Liver (tissue), 9 donors: ENCODE measurements around the gene DRD4. TPM values are rescaled to one million over a fixed set of nuclear protein-coding genes. Genes with fewer than 3 reads are reported as not detected.

Experiments used
- DNase-seq: peaks from one replicate; pipeline ENCODE4 v3.0.0-alpha.2; 2017; ENCODE audit warnings: low spot score
- H3K27ac ChIP-seq, 2 donors: one replicate each; pipeline ENCODE4 v1.7.0; 2013; ENCODE audit warnings: inconsistent platforms in 2 of 2, low read length in 2 of 2, control low read depth in 1 of 2, low read depth in 1 of 2, mild to moderate bottlenecking in 1 of 2
- H3K27me3 ChIP-seq, 4 donors: one replicate each; pipeline versions ENCODE4 v1.6.1 to v1.7.0; 2013; ENCODE audit warnings: low read length in 3 of 4, inconsistent platforms in 1 of 4, mild to moderate bottlenecking in 1 of 4, moderate library complexity in 1 of 4; ENCODE audit not compliant: control insufficient read depth in 4 of 4, insufficient read depth in 4 of 4
- H3K36me3 ChIP-seq, 4 donors: one replicate each; pipeline versions ENCODE4 v1.6.1 to v1.7.0; 2013; ENCODE audit warnings: low read length in 3 of 4, mild to moderate bottlenecking in 3 of 4, low read depth in 1 of 4, moderate library complexity in 1 of 4; ENCODE audit not compliant: control insufficient read depth in 4 of 4, insufficient read depth in 3 of 4
- H3K4me1 ChIP-seq, 4 donors: one replicate each; pipeline versions ENCODE4 v1.6.1 to v1.7.0; 2013; ENCODE audit warnings: low read length in 3 of 4, mild to moderate bottlenecking in 3 of 4, moderate library complexity in 1 of 4; ENCODE audit not compliant: control insufficient read depth in 4 of 4, insufficient read depth in 4 of 4
- H3K4me3 ChIP-seq, 3 donors: one replicate each; pipeline versions ENCODE4 v1.6.1 to v1.7.0; 2013; ENCODE audit warnings: low read length in 3 of 3, control low read depth in 1 of 3, low read depth in 1 of 3, mild to moderate bottlenecking in 1 of 3
- H3K9ac ChIP-seq, 2 donors: one replicate each; pipeline ENCODE4 v1.7.0; 2013; ENCODE audit warnings: low read length in 2 of 2, mild to moderate bottlenecking in 2 of 2, moderate library complexity in 2 of 2, control low read depth in 1 of 2, low read depth in 1 of 2
- H3K9me3 ChIP-seq, 4 donors: one replicate each; pipeline versions ENCODE4 v1.6.1 to v1.7.0; 2013; ENCODE audit warnings: low read length in 3 of 4; ENCODE audit not compliant: control insufficient read depth in 4 of 4
- ATF3 ChIP-seq: IDR thresholded peaks from 2 replicates; pipeline ENCODE4 v1.6.1; 2016; ENCODE audit warnings: antibody characterized with exemption
- CTCF ChIP-seq: fragments of 150-350 bp; IDR thresholded peaks from 2 replicates; pipeline ENCODE4 v1.5.1; 2017; ENCODE audit warnings: improper control_type of control experiment, low read depth, low read length; ENCODE audit not compliant: missing input control
- EGR1 ChIP-seq, 2 donors: IDR thresholded peaks; 2 replicates each; pipeline ENCODE4 v1.6.1; 2016 to 2018; ENCODE audit warnings: antibody characterized with exemption in 2 of 2, low read depth in 2 of 2
- FOXA1 ChIP-seq: IDR thresholded peaks from 2 replicates; pipeline ENCODE4 v1.6.1; 2016; ENCODE audit warnings: antibody characterized with exemption
- FOXA2 ChIP-seq: IDR thresholded peaks from 2 replicates; pipeline ENCODE4 v1.6.1; 2016; ENCODE audit warnings: antibody characterized with exemption
- GABPA ChIP-seq, 2 donors: IDR thresholded peaks in 1 of 2; conservative IDR thresholded peaks in 1 of 2; 2 replicates each; pipeline ENCODE4 v1.6.1; 2016; ENCODE audit warnings: antibody characterized with exemption in 2 of 2, mild to moderate bottlenecking in 1 of 2, moderate library complexity in 1 of 2
- HNF4A ChIP-seq, 2 donors: conservative IDR thresholded peaks; 2 replicates each; pipeline ENCODE4 v1.6.1; 2016; ENCODE audit warnings: antibody characterized with exemption in 2 of 2, mild to moderate bottlenecking in 2 of 2
- HNF4G ChIP-seq: IDR thresholded peaks from 2 replicates; pipeline ENCODE4 v1.6.1; 2016; ENCODE audit warnings: antibody characterized with exemption
- JUND ChIP-seq, 2 donors: IDR thresholded peaks; 2 replicates each; pipeline ENCODE4 v1.6.1; 2016; ENCODE audit warnings: antibody characterized with exemption in 2 of 2
- MAX ChIP-seq: IDR thresholded peaks from 2 replicates; pipeline ENCODE4 v1.6.1; 2016; ENCODE audit warnings: antibody characterized with exemption
- NR2F2 ChIP-seq: IDR thresholded peaks from 2 replicates; pipeline ENCODE4 v1.6.1; 2016; ENCODE audit warnings: antibody characterized with exemption
- RAD21 ChIP-seq, 2 donors: IDR thresholded peaks; 2 replicates each; pipeline ENCODE4 v1.6.1; 2016; ENCODE audit warnings: antibody characterized with exemption in 2 of 2, mild to moderate bottlenecking in 2 of 2
- REST ChIP-seq: IDR thresholded peaks from 2 replicates; pipeline ENCODE4 v1.6.1; 2016; ENCODE audit warnings: antibody characterized with exemption, mild to moderate bottlenecking
- RXRA ChIP-seq, 2 donors: IDR thresholded peaks; 2 replicates each; pipeline ENCODE4 v1.6.1; 2017 to 2018; ENCODE audit warnings: antibody characterized with exemption in 2 of 2, mild to moderate bottlenecking in 1 of 2
- SP1 ChIP-seq: IDR thresholded peaks from 2 replicates; pipeline ENCODE4 v1.6.1; 2018; ENCODE audit warnings: antibody characterized with exemption, mild to moderate bottlenecking
- TAF1 ChIP-seq: conservative IDR thresholded peaks from 2 replicates; pipeline ENCODE4 v1.6.1; 2016; ENCODE audit warnings: antibody characterized with exemption, mild to moderate bottlenecking
- YY1 ChIP-seq: IDR thresholded peaks from 2 replicates; pipeline ENCODE4 v1.6.1; 2016; ENCODE audit warnings: antibody characterized with exemption, mild to moderate bottlenecking
- WGBS: extraction: QIAGEN DNeasy Blood & Tissue Kit; methylation state at CpG from one replicate; pipeline ENCODE4 v1.1.7; 2013; 5-methylcytosine and 5-hydroxymethylcytosine counted together
- polyA plus RNA-seq, 2 donors: library from polyadenylated mRNA; stranded (reverse) in 1 of 2; unstranded in 1 of 2; fragments of 200-250 nt in 1 of 2; fragments of >200 nt in 1 of 2; fragmentation: Nextera tagmentation in 1 of 2; extraction: Ambion mirVana in 1 of 2; gene quantifications; one replicate each; pipeline versions ENCODE4 v1.2.1 to v1.2.3, GENCODE V29; 2013 to 2015
- total RNA-seq, 2 donors: library from RNA; depleted of rRNA; stranded (reverse); fragments of >200 nt; gene quantifications; one replicate each; pipeline ENCODE4 v1.2.3, GENCODE V29; 2014
- TF ChIP-seq, protein P1 (sequence below): IDR thresholded peaks from 2 replicates; pipeline ENCODE4 v1.6.1; 2016; ENCODE audit warnings: antibody characterized with exemption
- donor health status: healthy.
- donor health status: healthy.
- donor health status: healthy.
- donor health status: healthy.
- donor health status: healthy.

The DRD4 gene
- total and polyA plus RNA-seq, 4 donors, result not detected

DNA sequence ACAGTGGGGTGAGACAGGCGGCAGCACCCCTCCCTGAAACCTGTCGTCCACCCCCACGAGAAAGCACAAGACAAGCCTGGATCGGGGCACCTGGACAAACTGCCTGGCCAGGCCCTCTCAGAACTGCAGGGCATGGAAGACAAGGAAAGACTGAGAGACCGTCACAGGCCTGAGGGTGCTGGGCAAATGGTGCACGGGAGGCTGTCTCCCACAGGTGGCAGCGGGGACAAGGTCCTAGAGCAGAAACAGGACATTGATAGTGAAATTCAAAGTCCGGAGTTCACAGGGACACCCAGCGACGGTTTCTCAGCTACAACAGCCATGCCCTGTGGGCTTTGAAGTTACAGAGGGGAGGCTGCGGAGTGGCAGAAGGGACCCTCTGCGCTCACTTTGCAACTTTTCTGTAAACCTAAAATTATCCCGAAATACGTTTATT is 20.6 kb downstream of the DRD4 start:
- H3K27me3 ChIP-seq, result no peaks in the 10 kb centered on the region
- WGBS, result 35% methylated on average over 14 of the region's 14 CpGs
- peak overlapping the region; percentile 51 to 63 for H3K27ac ChIP-seq
- H3K9me3 ChIP-seq, result no peaks in the 10 kb centered on the region
- H3K9ac ChIP-seq, result no peak overlapping the region
- DNase-seq, result no peak
- peaks cover 0 to 5% (median 2%) of the 10 kb centered on the region in 4 donors for H3K36me3 ChIP-seq
- peaks cover 13 to 67% (median 55%) of the 10 kb centered on the region in 4 donors for H3K4me1 ChIP-seq
- TF ChIP-seq RAD21 (IDR thresholded peaks at IDR 0.05) (peak; percentile 47 to 52), ATF3 (no peak), RXRA (IDR thresholded peaks at IDR 0.05) (peak; percentile 96 to 97), HNF4G (peak; percentile 99), JUND (IDR thresholded peaks at IDR 0.05) (peak; percentile 51 to 62), SP1 (peak; percentile 99), YY1 (peak; percentile 82), MAX (peak; percentile 84), EGR1 (IDR thresholded peaks at IDR 0.05; ENCODE audit: low read depth in 2 of 2) (peak in 1 of 2 donors; percentile 62), GABPA (IDR thresholded peaks at IDR 0.05 in 1 of 2, conservative IDR thresholded peaks at IDR 0.05 in 1 of 2) (peak in 1 of 2 donors; percentile 39), FOXA2 (no peak), CTCF (no peak), TAF1 (no peak), REST (peak; percentile 78), NR2F2 (peak; percentile 57), FOXA1 (no peak), HNF4A (conservative IDR thresholded peaks at IDR 0.05) (peak; percentile 99)
- TF ChIP-seq, protein P1, sequence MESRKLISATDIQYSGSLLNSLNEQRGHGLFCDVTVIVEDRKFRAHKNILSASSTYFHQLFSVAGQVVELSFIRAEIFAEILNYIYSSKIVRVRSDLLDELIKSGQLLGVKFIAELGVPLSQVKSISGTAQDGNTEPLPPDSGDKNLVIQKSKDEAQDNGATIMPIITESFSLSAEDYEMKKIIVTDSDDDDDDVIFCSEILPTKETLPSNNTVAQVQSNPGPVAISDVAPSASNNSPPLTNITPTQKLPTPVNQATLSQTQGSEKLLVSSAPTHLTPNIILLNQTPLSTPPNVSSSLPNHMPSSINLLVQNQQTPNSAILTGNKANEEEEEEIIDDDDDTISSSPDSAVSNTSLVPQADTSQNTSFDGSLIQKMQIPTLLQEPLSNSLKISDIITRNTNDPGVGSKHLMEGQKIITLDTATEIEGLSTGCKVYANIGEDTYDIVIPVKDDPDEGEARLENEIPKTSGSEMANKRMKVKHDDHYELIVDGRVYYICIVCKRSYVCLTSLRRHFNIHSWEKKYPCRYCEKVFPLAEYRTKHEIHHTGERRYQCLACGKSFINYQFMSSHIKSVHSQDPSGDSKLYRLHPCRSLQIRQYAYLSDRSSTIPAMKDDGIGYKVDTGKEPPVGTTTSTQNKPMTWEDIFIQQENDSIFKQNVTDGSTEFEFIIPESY, result no peak
- H3K4me3 ChIP-seq, result no peak overlapping the region
